GM04503 (cell line): ENCODE results near the gene GRAMD1A.
A peak's percentile ranks its signal among the peaks of the same experiment; 100 is the strongest.

Source experiments
- DNase-seq: peaks from one replicate; pipeline ENCODE4 v3.0.0-alpha.2; 2012; ENCODE audit warnings: low read depth

Gene GRAMD1A

GRCh38 chr19:35055715-35056179, 55.6 kb downstream of the GRAMD1A start:
- DNase-seq = no peak

- DNase-seq = no peak
These were observed 56.5 kb downstream of the GRAMD1A start for GRCh38 chr19:35056513-35057063.

GRCh38 chr19:35058370-35058769, 58.2 kb downstream of the GRAMD1A start:
- DNase-seq = no peak

- DNase-seq = no peak
These were observed 59.1 kb downstream of the GRAMD1A start for GRCh38 chr19:35059006-35059798.

GRCh38 chr19:35059799-35060091, 59.6 kb downstream of the GRAMD1A start:
- no peak for DNase-seq

- no peak for DNase-seq
These were observed 60.2 kb downstream of the GRAMD1A start for GRCh38 chr19:35060160-35060855.

- no peak for DNase-seq
These were observed 61.7 kb downstream of the GRAMD1A start for GRCh38 chr19:35061583-35062373.

GRCh38 chr19:35062942-35063341, 62.8 kb downstream of the GRAMD1A start:
- DNase-seq = no peak

GRCh38 chr19:35063940-35064818, 64.1 kb downstream of the GRAMD1A start:
- peak; percentile 49 for DNase-seq

- no peak for DNase-seq
These were observed 65.5 kb downstream of the GRAMD1A start for GRCh38 chr19:35065574-35065973.

GRCh38 chr19:35066121-35066520, 66.0 kb downstream of the GRAMD1A start:
- DNase-seq = no peak

- no peak for DNase-seq
These were observed 66.8 kb downstream of the GRAMD1A start for GRCh38 chr19:35066691-35067563.

- DNase-seq = no peak
These were observed 69.0 kb downstream of the GRAMD1A start for GRCh38 chr19:35068941-35069634.

- DNase-seq = no peak
These were observed 69.6 kb downstream of the GRAMD1A start for GRCh38 chr19:35069696-35070095.

- DNase-seq = no peak
These were observed 70.3 kb downstream of the GRAMD1A start for GRCh38 chr19:35070471-35070870.

- DNase-seq = no peak
These were observed 73.4 kb downstream of the GRAMD1A start for GRCh38 chr19:35073516-35073915.

GRCh38 chr19:35073941-35074340, 73.8 kb downstream of the GRAMD1A start:
- no peak for DNase-seq

GRCh38 chr19:35074426-35075201, 74.5 kb downstream of the GRAMD1A start:
- no peak for DNase-seq
